Thoracic aorta (tissue), 2 donors: ENCODE results near the gene GOLGA6L10. TPM values are rescaled to one million over a fixed set of nuclear protein-coding genes. Genes with fewer than 3 reads are reported as not detected.
A peak's percentile ranks its signal among the peaks of the same experiment; 100 is the strongest.
"Not testable (repeated sequence)": the region's sequence is repeated elsewhere in the genome, so short reads cannot be mapped to it uniquely, and the experiment has no call there.

Source experiments
- ATAC-seq: fragments of 150-250 bp; one replicate; pipeline ENCODE4 v1.8.0; 2017; ENCODE audit warnings: low read depth; ENCODE audit not compliant: insufficient number of reproducible peaks, low FRiP score
- DNase-seq: peaks from one replicate; pipeline ENCODE4 v3.0.0-alpha.2; 2020; ENCODE audit warnings: low spot score
- H3K27ac ChIP-seq, 2 donors: fragments of 200-600 bp; sonication (generic); 1 replicate in 1 of 2; 2 replicates in 1 of 2; pipeline ENCODE4 v1.5.1; 2016; ENCODE audit warnings: mild to moderate bottlenecking in 2 of 2, moderate library complexity in 2 of 2
- H3K27me3 ChIP-seq: fragments of 200-600 bp; sonication (generic); replicated peaks from 2 replicates; pipeline ENCODE4 v1.6.0; 2016; ENCODE audit warnings: mild to moderate bottlenecking; ENCODE audit not compliant: insufficient read depth
- H3K36me3 ChIP-seq: fragments of 200-600 bp; sonication (generic); one replicate; pipeline ENCODE4 v1.5.1; 2016
- H3K4me1 ChIP-seq, 2 donors: fragments of 200-600 bp; sonication (generic); 1 replicate in 1 of 2; 2 replicates in 1 of 2; pipeline versions ENCODE4 v1.5.1 to v1.6.0; 2016; ENCODE audit warnings: low read depth in 2 of 2, mild to moderate bottlenecking in 1 of 2; ENCODE audit not compliant: control insufficient read depth in 1 of 2
- H3K4me3 ChIP-seq: fragments of 200-600 bp; sonication (generic); 2 replicates; pipeline ENCODE4 v1.5.1; 2016; ENCODE audit warnings: mild to moderate bottlenecking
- H3K9me3 ChIP-seq: fragments of 200-600 bp; sonication (generic); 2 replicates; pipeline ENCODE4 v1.5.1; 2016
- CTCF ChIP-seq: fragments of 200-600 bp; sonication (generic); IDR thresholded peaks from one replicate; pipeline ENCODE4 v1.5.1; 2019; ENCODE audit warnings: antibody characterized with exemption
- total RNA-seq, 2 donors: library from RNA; depleted of rRNA; stranded (reverse); fragments of >200 nt; gene quantifications; one replicate each; pipeline versions ENCODE4 v1.1.0 to v1.2.3, GENCODE V29; 2016

Gene GOLGA6L10
- total RNA-seq, 2 donors from 2014 or later = 0.42 to 3.1 TPM

GRCh38 chr15:82379552-82379951, 30.3 kb upstream of the GOLGA6L10 start:
- not testable (repeated sequence) for DNase-seq, H3K9me3 ChIP-seq, ATAC-seq

DNA sequence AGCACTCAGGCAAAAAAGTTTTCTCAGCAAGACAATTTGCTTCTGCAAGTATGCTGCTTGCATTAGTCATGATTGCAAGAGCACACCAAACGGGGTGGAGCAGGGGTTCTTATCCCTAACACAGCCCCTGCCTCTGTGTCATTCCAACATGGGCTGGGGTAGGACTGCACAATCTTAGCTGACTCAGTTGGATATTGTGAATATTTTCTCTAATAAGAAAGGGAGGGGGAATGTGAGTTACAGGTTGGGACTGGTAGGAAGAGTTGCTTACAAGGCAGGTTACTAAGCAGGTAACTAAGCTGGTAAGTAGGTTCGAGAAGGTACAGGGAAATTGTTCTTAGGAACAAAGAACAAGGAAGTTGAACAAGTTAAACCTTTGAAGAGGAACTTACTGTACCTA, 24.4 kb upstream of the GOLGA6L10 start:
- H3K4me3 ChIP-seq, H3K4me1 ChIP-seq, H3K27ac ChIP-seq, DNase-seq, H3K36me3 ChIP-seq, ATAC-seq, H3K9me3 ChIP-seq, H3K27me3 ChIP-seq: not testable (repeated sequence)

More at GRCh38 chr15:82379552-82379951, 30.3 kb upstream of the GOLGA6L10 start:
- not testable (repeated sequence) for H3K4me1 ChIP-seq, H3K27me3 ChIP-seq, H3K4me3 ChIP-seq, H3K27ac ChIP-seq, H3K36me3 ChIP-seq

GRCh38 chr15:82371656-82372055, 22.4 kb upstream of the GOLGA6L10 start:
- Histone ChIP-seq H3K4me1 (no peaks in the 10 kb centered on the region), H3K4me3 (no peak overlapping the region), H3K9me3 (no peaks in the 10 kb centered on the region), H3K27ac (no peak overlapping the region), H3K36me3 (no peaks in the 10 kb centered on the region), H3K27me3 (no peaks in the 10 kb centered on the region)
- TF ChIP-seq CTCF = no peak
- no peak for ATAC-seq
- no peak for DNase-seq

GRCh38 chr15:82367790-82368189, 18.5 kb upstream of the GOLGA6L10 start:
- not testable (repeated sequence) for H3K27me3 ChIP-seq, H3K4me1 ChIP-seq, H3K9me3 ChIP-seq, H3K27ac ChIP-seq, H3K36me3 ChIP-seq, ATAC-seq, H3K4me3 ChIP-seq, DNase-seq

DNA sequence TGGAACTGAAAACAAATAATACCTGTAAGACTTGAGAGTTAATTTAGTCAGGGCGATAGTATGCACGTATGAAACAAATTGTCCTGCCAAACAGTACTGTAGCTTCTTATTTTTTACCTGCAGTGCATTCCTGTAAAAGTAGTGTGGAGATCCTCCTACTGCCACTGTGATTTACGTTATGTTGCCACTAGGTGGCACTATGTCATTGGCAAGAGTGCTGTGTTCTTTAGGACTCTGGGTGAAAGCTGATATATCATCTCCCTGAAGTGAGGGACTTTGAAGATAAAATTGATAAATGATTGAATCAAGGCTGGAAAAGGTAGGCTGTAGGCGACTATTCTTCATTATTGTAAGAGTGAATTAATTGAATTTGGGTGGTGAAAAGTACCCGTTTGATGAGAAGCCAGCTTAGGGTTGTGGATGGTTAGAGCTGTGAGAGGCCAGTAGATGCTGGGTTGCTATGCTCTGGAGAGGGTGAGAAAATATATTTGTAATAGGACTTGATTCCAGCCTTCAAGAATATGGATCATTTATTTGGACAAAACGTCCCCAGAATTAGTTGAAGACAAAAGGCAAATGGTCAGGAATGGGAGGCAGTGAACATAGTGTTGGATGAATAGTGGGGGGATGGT, 16.5 kb upstream of the GOLGA6L10 start:
- not testable (repeated sequence) for DNase-seq, H3K4me1 ChIP-seq, H3K9me3 ChIP-seq, H3K27me3 ChIP-seq, H3K4me3 ChIP-seq, H3K36me3 ChIP-seq, H3K27ac ChIP-seq
- TF ChIP-seq CTCF = peak; percentile 25
- ATAC-seq = peak; percentile 86

- H3K27ac ChIP-seq, H3K4me3 ChIP-seq, ATAC-seq, H3K4me1 ChIP-seq, DNase-seq, H3K36me3 ChIP-seq, H3K27me3 ChIP-seq, H3K9me3 ChIP-seq: not testable (repeated sequence)
These were observed 15.3 kb upstream of the GOLGA6L10 start for GRCh38 chr15:82364548-82364947.

DNA sequence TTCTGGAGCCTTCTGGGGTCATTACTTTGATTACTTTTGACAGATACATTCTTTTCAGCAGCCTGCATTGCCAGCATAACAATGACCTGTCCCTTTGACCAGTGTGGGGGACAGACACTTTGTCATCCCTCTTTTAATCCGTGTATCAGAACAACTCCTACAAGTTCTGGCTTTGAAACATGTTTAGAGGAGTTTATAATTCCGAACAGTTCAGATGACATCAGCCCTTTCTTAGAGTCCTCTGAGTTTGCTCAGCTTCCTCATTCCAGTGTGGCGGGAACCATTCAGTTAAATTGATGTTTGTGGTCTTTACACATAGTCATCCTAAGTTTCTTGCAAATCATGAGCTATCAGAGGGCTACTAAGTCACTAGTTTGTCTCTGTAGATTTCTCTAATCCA, 13.5 kb upstream of the GOLGA6L10 start:
- H3K36me3 ChIP-seq, H3K4me1 ChIP-seq, H3K9me3 ChIP-seq, H3K27ac ChIP-seq, ATAC-seq, H3K27me3 ChIP-seq, H3K4me3 ChIP-seq, DNase-seq: not testable (repeated sequence)

DNA sequence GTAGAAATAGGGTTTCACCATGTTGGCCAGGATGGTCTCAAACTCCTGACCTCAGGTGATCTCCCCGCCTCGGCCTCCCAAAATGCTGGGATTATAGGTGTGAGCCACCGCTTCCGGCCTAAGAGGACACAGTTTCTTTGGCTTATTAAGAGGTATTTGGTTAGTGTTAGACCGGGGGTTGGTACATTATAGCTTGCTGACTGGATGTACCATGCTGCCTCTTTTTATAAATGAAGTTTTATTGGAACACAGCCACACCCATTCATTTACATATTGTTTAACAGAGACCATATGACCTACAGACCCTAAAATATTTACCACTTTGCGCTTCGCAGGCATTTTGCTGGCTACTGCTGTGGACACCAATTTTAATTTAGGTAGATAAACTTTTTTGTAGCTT, 11.3 kb upstream of the GOLGA6L10 start:
- DNase-seq, H3K4me3 ChIP-seq, ATAC-seq, H3K4me1 ChIP-seq, H3K36me3 ChIP-seq, H3K9me3 ChIP-seq, H3K27ac ChIP-seq, H3K27me3 ChIP-seq: not testable (repeated sequence)

- not testable (repeated sequence) for H3K9me3 ChIP-seq, H3K27me3 ChIP-seq, DNase-seq, H3K4me3 ChIP-seq, H3K36me3 ChIP-seq, H3K27ac ChIP-seq, ATAC-seq, H3K4me1 ChIP-seq
These were observed 5.8 kb upstream of the GOLGA6L10 start for GRCh38 chr15:82355055-82355454.

GRCh38 chr15:82354546-82354945, 5.3 kb upstream of the GOLGA6L10 start:
- H3K27ac ChIP-seq, ATAC-seq, H3K27me3 ChIP-seq: not testable (repeated sequence)

DNA sequence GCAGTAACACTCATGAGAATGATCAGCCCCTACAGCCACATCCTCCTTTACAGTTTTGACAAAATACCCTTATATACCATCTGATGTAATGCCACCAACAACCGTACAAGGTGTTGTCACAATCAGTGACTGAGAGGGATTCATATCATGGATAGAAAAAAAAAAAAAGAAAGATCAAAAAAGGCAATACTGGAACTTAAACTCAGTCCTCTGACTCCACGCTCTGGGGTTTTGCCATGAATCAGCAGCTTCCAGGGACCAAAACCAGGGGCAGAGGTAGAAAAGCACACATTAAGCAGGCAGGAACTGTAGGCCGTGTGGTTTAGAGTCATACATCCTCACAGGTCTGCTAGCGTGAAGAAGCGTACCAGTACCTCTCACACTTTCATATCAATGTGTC, 1.6 kb downstream of the GOLGA6L10 start:
- ATAC-seq = not testable (repeated sequence)

More at GRCh38 chr15:82354546-82354945, 5.3 kb upstream of the GOLGA6L10 start:
- H3K4me3 ChIP-seq = peak overlapping the region; percentile 62
- H3K36me3 ChIP-seq, DNase-seq, H3K4me1 ChIP-seq, H3K9me3 ChIP-seq: not testable (repeated sequence)

More for the DNA sequence above, 1.6 kb downstream of the GOLGA6L10 start:
- not testable (repeated sequence) for H3K4me1 ChIP-seq, H3K9me3 ChIP-seq, H3K27ac ChIP-seq, H3K36me3 ChIP-seq, DNase-seq, H3K4me3 ChIP-seq, H3K27me3 ChIP-seq
